Lower leg skin (tissue), 3 donors: Measurements from ENCODE around the gene KLK6.

Source experiments
- POLR2A ChIP-seq, 2 donors: fragments of 450-650 bp; IDR thresholded peaks; one replicate each; pipeline ENCODE4 v1.6.1; 2016 to 2017; ENCODE audit warnings: antibody characterized with exemption in 2 of 2, mild to moderate bottlenecking in 1 of 2, moderate library complexity in 1 of 2
- TF ChIP-seq, protein P1 (sequence below), 3 donors: fragments of 450-650 bp; IDR thresholded peaks; one replicate each; pipeline ENCODE4 v1.5.1; 2016; ENCODE audit warnings: antibody characterized with exemption in 3 of 3, mild to moderate bottlenecking in 3 of 3, moderate library complexity in 2 of 3

DNA sequence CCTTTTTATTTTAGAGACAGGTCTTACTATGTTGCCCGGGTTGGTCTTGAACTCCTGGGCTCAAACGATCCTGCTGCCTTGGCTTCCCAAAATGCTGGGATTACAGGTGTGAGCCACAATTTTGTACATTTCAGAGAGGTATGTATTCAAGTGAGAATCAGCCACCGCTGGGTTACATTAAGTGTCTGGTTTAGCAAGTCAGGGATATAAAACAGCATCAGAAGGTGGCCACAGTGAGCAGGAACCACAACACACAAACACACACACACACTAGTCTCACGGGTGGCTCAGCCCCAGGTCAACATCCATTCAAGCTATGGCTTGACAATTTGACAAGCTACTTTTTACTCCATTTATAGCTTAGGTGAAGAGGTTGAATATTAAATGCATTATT is 36.7 kb downstream of the KLK6 start:
- TF ChIP-seq POLR2A (IDR thresholded peaks at IDR 0.05): no peak
- TF ChIP-seq, protein P1, sequence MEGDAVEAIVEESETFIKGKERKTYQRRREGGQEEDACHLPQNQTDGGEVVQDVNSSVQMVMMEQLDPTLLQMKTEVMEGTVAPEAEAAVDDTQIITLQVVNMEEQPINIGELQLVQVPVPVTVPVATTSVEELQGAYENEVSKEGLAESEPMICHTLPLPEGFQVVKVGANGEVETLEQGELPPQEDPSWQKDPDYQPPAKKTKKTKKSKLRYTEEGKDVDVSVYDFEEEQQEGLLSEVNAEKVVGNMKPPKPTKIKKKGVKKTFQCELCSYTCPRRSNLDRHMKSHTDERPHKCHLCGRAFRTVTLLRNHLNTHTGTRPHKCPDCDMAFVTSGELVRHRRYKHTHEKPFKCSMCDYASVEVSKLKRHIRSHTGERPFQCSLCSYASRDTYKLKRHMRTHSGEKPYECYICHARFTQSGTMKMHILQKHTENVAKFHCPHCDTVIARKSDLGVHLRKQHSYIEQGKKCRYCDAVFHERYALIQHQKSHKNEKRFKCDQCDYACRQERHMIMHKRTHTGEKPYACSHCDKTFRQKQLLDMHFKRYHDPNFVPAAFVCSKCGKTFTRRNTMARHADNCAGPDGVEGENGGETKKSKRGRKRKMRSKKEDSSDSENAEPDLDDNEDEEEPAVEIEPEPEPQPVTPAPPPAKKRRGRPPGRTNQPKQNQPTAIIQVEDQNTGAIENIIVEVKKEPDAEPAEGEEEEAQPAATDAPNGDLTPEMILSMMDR (IDR thresholded peaks at IDR 0.05): no peak
